NCI-H146 treated with DMSO at 0.1 percent for 48 hours (cell line): ENCODE data around the gene DAZAP1.
A peak's percentile ranks its signal among the peaks of the same experiment; 100 is the strongest.

Experiments
- DNase-seq: peaks from one replicate; lab custom pipeline; 2025; ENCODE audit not compliant: unreplicated experiment; lab: John Stamatoyannopoulos, UW

Gene DAZAP1

DNA sequence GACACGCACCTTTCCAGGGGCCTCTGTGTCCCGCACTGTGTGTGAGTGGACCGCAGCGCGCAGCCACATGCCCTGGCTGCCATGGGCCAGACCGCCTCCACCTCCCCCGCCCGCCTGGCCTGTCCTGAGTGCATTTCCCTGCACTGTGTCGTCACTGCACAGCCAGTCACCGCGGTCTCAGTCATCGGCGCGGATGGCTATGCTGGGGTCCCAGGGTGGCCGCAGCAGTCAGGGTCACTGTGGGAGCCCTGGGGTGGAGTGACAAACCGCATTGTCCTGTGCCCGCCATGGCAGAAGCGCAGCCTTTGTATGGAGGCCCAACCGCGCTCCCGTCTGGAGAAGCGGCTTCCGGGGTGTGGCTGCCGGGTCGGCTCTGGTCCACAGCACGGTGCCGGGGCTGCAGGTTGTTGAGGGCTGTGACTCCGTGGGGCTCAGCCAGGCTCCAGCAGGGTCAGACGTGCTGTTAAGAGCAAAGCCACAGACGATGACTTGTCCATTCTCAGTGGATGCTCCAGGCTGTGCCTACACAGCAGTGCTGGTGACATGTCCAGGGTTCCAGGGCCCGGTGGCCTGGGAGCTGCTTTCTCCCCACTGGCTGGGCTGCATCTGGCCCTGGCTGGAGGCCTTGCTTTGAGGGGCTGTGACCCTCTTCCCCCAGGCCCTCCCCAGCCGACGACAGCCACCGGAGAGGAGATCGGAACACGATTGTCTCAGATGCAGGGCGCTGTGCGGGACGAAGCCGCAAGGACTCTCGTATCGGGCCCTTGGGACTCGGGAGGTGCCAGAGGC, 30.0 kb upstream of the DAZAP1 start:
- no peak for DNase-seq

DNA sequence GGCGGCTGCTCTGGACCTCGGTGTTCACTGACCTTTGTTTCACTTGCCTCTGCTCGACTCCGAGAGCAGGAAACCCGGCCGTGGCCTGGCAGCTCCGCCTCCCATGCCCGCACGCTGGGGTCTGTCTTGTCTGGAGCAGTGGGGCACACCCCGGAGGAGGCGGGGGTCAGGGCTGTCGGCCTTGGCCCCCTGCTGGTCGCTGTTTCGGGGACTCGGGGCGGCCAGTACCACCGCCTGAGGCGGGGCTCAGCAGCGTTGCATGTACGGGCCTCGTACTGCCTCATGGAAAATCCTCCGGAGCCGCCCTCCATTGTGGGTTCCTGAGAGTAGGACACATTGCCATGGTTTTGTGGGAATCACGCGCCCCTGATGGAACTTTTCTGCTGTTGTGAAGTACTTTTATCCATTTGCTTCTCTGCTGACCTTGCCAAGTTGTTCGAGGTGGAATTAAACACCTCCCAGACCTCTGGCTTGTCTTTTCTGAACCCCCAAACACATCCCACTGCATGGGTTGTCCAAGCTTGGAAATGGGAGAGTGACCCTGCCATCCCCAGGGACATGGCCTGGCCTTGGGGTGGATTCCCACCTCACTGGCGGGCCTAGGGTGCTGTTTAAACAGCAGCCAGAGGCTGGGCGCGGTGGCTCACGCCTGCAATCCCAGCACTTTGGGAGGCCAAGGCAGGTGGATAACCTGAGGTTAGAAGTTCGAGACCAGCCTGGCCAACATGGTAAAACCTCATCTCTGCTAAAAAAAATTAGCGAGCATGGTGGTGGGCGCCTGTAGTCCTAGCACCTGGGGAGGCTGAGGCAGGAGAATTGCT, 29.2 kb upstream of the DAZAP1 start:
- DNase-seq, result no peak

DNA sequence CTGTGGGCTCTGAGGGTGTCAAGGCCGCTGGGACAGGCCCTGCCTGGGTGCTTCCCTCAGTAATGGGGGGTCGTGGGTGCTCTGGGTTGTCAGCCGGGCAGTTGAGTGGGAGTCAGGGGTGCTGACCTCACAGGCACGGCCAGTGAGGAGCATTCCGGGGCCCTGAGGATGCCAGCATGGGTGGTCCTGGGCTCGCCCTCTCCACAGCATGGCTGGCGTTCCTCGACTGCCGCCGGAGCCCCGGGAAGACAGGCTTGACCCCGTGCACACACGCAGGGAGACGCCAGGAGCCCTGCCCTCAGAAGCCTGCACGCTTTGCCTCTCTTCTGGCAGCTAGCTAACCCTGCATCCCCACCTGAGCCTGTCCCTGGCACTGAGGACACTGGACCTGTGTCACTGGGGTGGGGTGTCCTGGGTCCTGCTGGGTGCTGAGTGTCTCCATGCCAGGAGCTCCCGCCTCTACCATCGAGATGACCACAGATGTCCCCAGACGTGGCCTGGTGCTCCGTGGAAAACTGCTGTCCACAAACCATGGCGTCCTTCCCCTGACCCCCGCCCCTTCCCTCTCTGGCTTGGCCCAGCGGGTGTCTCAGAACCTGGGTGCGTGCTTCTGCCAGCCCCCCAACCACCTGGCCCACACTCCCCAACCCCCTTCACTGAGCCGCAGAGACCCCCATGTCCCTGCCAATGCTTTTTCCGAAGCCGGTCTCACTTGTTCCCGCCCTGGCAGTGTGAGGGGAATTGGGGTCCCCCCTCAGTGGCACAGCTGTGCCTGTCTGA, 28.1 kb upstream of the DAZAP1 start:
- no peak for DNase-seq

DNA sequence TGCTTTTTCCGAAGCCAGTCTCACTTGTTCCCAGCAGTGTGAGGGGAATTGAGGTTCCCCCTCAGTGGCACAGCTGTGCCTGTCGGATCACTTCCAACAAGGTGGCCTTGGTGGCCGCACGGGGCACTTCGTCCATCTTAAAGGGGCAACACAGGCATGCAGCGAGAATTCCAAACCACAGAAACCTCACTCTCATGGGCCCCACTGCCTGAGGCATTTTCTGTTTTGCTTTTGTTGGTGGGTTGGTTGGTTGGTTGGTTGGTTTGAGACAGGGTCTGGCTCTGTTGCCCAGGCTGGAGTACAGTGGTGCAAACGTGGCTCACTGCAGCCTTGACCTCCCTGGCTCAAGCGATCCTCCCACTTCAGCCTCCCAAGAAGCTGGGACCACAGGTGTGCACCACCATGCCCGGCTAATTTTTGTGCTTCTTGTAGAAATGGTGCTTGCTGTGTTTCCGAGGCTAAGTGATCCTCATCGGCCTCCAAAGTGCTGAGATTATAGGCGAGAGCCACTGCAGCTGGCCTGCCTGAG, 27.4 kb upstream of the DAZAP1 start:
- no peak for DNase-seq

DNA sequence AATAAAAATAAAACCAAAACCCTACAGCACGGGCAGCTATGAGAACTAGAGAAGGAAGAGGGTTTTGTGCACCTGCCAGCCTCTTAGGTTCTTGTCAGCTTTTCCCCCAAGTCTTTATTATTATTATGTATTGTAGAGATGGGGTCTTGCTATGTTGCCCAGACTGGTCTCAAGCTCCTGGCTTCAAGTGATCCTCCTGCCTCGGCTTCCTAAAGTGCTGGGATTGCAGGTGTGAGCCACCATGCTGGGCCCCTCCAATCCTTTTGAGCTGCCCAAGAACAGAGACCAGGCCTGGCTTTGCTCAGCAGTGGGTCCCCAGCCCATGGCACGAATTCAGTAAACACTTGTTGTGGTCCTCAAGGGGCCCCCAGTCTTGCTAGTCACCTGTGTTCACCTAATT, 25.1 kb upstream of the DAZAP1 start:
- DNase-seq, result no peak

DNA sequence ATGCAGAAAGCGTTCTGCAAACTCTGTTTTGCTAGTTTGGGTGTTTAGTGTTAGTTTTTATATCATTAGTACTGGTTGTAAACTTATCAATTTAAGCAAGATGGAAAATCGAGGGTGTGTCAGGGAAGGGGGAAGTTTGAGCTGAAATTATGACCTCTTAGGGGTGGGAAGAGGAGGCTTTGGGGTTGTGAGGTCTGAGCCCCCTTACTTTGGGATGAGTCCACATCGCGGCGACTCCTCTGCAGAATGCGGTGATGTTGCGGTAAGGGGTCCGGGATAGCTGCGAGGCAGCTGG, 24.4 kb upstream of the DAZAP1 start:
- no peak for DNase-seq

DNA sequence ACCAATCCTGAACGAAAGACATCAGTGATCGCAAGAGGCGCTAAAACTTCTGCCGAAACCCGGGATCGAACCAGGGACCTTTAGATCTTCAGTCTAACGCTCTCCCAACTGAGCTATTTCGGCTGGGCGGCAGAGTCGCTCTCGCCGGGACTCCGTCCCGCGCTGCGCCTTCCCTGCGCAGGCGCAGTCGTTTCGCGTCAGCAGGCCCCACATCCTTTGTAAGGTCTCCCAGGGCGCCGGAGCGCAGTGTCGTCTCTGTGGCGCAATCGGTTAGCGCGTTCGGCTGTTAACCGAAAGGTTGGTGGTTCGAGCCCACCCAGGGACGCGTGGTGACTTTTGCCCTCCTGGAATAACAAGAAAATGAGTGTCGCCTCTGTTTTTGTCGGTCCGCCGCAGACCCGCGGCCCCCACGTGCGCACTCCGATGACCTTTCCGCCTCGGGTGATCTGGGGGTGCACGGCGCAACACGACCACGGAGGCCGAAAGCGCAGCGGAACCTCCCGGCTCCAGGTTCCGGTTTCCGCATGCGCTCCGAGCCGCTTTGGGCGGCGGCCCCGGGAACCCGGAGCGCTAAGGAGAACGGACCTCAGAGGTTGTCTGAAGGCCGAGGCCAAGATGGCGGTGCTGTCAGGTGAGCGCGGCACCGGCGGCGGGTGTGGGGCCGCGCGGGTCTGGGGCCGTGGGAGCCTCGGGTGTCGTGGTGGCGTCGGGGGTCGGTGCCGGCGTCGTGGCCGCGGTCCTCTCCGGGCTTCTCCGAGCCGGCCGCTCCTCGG, 23.9 kb upstream of the DAZAP1 start, which contains the start of gene NDUFS7:
NDUFS7 (plus strand) TSS at position 596 of the 773 bp plus-strand sequence; CDS start at position 616, 20 bp downstream.
- peak; percentile 38 for DNase-seq

DNA sequence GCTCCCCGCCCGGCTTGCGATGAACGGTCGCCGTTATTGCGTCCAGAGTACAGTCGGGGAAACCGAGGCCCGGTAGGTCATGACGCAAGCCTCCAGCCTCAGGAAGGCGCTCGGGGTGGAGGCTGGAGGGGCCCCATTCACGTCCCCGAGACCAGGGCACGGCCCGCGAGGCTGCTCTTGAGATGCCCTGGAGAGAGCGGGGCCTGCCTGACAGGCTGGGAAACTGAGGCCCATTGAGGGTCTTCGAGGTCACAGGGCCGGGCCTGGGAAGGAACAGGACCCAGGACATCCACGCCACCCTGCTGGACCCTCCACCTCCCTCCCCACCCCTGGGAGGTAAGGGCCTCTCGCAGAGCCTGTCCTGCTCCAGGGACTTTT, 23.3 kb upstream of the DAZAP1 start:
- DNase-seq, result no peak

DNA sequence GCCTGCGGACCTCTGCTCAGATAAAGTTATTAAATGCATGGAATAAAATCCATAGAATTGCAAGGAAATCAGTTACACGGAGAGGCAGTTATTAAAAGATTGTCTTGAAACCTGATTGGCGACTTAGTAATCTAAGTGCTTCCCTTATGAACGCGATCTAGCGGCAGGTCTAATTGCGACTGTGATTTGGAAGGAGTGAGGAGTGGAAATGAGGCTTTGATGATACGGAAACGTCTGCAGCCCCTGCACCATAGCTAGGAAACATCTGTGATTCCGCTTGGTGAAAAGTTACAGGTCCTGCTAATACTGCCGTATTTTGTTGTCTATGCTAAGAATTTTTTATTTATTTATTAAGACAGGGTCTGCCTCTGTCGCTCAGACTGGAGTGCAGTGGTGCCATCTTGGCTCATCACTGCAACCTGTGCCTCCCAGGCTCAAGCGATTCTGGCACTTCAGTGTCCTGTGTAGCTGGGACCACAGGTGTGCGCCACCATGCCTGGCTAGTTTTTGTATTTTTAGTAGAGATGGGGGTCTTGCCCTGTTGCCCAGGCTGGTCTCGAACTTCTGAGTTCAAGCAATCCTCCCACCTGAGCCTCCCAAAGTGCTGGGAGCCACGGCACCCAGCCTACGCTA, 22.8 kb upstream of the DAZAP1 start:
- no peak for DNase-seq

DNA sequence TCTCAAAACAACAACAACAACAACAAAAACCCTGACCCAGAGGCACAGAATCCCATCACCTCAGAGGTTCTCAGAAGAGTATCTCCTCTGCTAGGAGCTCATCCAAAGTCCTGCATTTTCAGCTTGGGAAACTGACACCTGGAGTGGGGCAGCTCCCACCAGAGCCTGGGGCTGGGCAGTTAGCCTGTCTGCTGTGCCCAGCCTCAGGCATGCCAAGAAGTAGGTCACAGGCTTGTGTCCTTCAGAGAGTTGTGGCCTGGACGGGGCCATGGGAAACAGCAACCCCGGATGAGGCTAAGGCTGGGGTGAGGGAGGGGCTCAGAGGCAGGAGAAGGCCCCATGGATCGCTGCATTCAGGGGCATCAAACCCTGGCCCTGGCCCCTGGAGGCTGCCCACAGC, 21.6 kb upstream of the DAZAP1 start:
- no peak for DNase-seq

DNA sequence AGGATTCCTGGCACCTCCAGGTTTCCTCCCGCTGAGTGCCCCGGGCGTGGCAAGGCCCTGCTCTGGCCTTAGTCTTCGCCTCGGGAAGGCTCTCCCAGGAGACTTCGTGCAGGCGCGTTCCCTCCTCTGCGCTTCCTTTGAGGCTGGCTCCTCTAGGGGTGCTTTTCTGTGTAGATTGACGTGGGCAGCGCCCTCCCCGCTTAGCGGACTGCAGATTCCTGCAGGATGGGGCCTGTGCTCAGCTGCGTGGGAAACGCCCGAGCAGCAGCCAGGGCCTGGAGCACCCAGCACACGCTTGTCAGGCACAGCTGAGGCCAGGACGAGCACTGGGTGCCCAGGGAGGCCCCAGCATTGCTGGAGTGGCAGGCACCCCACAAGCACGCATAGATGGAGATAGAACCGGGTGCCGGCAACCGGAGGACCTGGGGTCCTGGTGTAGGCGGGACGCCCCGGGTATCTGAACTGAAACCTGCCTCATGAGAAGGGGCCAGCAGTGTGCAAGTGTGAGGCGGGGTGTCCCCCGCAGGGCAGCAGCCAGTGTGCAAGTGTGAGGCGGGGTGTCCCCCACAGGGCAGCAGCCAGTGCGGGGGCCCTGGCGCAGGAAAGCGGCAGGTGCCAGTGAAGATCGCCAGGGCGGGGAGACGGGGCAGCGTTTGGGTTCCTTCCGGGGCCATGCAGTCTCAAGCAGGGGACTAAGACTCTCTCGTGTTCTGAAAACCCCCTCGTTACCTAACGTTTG, 20.3 kb upstream of the DAZAP1 start:
- no peak for DNase-seq

DNA sequence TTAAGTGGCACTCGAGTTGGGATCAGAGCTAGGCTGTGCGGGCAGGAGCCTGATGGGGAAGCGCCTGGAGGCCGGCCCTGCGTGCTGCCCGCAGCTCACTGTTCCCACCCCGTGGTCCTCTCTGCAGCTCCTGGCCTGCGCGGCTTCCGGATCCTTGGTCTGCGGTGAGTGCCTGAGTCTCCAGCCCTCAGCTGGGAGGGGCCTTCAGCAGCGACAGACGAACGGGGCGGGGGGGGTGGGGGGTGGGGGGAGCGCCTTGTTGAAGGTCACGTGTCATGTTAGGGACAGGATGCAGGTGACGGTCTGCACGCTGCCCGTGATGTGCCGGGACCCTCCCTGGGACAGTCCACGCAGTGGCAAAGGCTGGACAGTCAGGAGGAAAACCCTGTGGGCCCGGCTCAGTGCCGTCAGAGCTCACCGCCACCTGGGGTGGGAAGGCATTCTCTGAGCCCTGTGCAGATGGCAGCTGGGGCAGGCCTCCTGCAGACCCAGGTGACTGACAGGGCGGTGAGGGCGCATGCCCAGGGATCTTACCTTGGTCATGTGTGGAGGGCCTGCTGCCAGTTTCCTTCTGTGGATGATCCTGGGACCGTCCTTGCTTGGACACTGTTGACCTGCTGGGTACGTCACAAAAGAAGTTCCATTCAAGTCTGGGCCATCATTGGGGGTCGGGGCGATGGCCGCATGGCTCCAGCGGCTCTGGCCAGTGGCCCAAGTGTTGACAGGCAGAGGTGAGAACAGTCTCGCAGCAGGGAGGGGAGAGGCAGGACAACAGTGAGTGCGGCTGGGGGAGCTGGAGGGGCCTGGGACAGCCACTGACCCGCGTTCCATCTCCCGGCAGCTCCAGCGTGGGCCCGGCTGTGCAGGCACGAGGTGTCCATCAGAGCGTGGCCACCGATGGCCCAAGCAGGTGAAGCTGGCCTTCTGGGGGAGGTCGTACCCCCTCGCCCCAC, 19.4 kb upstream of the DAZAP1 start:
- no peak for DNase-seq

DNA sequence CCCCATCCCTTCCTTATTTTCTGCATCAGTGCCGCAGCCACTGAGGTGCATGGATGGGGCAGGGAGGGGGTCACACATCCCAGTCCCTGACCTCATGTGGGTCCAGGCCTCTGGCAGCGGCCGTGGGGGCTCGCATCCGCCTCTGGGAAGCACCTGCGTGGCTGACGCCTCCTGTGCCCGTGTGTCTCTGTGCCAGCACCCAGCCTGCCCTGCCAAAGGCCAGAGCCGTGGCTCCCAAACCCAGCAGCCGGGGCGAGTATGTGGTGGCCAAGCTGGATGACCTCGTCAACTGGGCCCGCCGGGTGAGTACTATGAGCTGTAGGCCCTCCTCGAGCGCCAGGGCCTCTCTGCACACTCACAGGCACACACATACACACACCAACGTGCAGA, 18.8 kb upstream of the DAZAP1 start:
- DNase-seq, result no peak

DNA sequence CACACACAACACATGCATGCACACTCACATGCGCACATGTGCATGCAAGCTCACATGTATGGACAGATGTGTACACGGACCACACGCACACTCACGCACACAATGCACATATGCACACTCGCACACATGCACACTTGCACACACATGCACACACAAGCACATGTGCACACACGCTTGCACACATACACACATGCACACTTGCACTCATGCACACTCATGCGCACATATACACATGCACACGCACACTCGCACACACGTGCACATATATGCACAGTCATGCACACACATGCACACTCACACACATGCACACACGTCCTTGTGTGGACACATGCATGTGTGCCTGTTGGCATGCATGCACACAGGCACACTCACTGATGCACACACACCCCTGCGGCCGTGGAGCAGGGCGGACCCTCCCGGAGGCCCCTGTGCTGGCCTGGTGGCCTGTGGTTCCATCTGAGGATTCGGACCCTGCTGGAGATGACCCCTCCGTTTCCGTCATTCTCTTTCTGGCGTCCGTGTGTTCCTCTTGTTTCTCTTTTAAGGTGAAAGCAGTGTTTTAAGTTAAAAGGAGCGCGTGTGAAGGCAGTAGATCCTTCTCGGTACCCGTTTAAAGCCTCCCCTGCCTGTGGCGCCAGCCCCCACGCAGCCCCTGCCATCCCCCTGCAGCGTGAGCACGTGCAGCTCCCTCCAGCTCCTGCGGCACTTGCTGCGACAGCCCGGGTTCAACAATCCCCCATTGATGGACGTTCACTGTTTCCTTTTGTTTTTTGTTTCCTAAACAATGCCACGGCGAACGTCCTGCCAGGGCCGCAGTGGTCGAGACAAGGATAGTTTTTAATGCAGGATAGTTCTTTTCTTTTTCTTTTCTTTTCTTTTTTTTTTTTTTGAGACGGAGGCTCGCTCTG, 18.1 kb upstream of the DAZAP1 start:
- no peak for DNase-seq

DNA sequence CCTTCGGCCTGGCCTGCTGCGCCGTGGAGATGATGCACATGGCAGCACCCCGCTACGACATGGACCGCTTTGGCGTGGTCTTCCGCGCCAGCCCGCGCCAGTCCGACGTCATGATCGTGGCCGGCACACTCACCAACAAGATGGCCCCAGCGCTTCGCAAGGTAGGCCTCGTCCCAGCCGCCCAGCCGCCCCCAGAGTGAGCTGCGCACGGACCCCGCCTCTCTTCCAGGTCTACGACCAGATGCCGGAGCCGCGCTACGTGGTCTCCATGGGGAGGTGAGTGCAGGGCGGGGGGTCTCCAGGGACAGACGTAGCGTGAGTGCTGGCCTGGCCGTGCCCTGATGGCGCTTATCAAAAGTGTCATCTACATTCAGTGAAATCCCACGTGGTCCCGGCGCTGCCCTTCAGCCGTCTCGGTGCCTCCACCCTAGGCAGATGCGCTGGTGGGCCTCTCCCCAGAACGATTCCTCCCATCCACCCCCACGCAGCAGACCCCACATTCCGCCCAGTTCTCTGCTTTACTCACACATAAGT, 16.4 kb upstream of the DAZAP1 start:
- DNase-seq, result no peak

DNA sequence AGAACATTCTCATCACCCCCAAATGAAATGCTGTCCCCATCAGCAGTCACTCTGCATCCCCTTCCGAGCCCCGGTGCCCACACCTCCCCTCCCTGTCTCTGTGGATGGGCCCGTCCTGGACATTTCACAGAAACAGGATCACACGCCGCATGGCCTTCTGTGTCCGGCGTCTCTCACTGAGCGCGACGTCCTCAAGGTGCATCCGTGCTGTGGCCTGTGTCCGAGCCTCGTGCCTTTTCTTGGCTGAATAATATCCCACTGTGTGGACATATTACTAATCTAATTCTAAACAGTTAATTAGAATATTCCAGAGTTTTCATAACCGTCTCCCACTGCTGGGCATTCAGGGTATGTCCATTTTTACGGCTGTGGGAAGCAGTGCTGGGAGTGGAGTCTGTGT, 15.0 kb upstream of the DAZAP1 start:
- DNase-seq, result no peak

DNA sequence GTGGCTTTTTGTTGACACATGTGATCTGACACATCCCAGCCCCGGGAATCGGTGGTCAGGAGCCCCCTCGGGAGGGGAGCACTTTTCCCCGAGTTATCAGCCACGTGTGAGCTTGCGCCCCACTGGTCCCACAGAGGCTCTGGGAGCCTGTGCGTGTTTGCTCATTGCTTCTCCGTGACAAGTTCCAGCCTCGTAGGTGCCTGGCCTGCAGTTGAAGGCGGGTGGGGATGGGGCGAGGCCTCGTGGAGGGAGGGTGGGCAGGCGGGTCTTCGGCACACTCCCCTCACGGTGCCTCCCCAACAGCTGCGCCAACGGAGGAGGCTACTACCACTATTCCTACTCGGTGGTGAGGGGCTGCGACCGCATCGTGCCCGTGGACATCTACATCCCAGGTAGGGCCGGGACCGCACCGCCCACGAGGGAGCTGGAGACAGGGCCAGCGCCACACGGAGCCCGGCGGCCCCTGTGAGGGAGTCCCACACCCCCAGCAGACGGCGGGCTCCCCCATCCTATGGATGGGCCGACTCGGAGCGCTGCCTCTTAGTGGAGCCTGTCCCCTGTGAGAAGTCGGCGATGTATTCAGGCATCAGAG, 14.4 kb upstream of the DAZAP1 start:
- no peak for DNase-seq
